KMS-11 (cell line): ENCODE results near the gene AFF1.

Experiments
- H2AFZ ChIP-seq: fragments of 200-600 bp; sonication (generic); 2 replicates; pipeline ENCODE4 v1.6.1; 2016; ENCODE audit warnings: antibody characterized with exemption, mixed run types, low read depth
- H3K27ac ChIP-seq: fragments of 200-600 bp; sonication (generic); 2 replicates; pipeline ENCODE4 v1.6.1; 2016; ENCODE audit warnings: mild to moderate bottlenecking, mixed run types
- H3K27me3 ChIP-seq: fragments of 200-600 bp; sonication (generic); 2 replicates; pipeline ENCODE4 v1.6.1; 2017; ENCODE audit warnings: mild to moderate bottlenecking, low read depth, mixed run types, moderate library complexity; ENCODE audit not compliant: insufficient read depth
- H3K36me3 ChIP-seq: fragments of 200-600 bp; sonication (generic); 2 replicates; pipeline ENCODE4 v1.6.1; 2017; ENCODE audit warnings: mild to moderate bottlenecking, mixed run types; ENCODE audit not compliant: insufficient read depth
- H3K4me1 ChIP-seq: fragments of 200-600 bp; sonication (generic); 2 replicates; pipeline ENCODE4 v1.6.1; 2016; ENCODE audit warnings: mild to moderate bottlenecking, low read depth, mixed run types; ENCODE audit not compliant: poor library complexity, severe bottlenecking
- H3K4me2 ChIP-seq: fragments of 200-600 bp; sonication (generic); 2 replicates; pipeline ENCODE4 v1.7.0; 2016; ENCODE audit warnings: mild to moderate bottlenecking, mixed run types
- H3K4me3 ChIP-seq: fragments of 200-600 bp; sonication (generic); IDR thresholded peaks from 2 replicates; pipeline ENCODE4 v1.6.1; 2017; ENCODE audit warnings: low read depth, low read length, mixed read lengths; ENCODE audit not compliant: insufficient read depth
- H3K79me2 ChIP-seq: fragments of 200-600 bp; sonication (generic); 2 replicates; pipeline ENCODE4 v1.6.1; 2016; ENCODE audit warnings: low read depth, mixed run types; ENCODE audit not compliant: insufficient read depth
- H3K9ac ChIP-seq: fragments of 200-600 bp; sonication (generic); 2 replicates; pipeline ENCODE4 v1.6.1; 2016; ENCODE audit warnings: mild to moderate bottlenecking, mixed run types
- H4K20me1 ChIP-seq: fragments of 200-600 bp; sonication (generic); 2 replicates; pipeline ENCODE4 v1.6.1; 2016; ENCODE audit warnings: mild to moderate bottlenecking, mixed run types; ENCODE audit not compliant: insufficient read depth
- TF ChIP-seq, protein P1 (sequence below): fragments of 200-600 bp; sonication (generic); conservative IDR thresholded peaks from 2 replicates; pipeline ENCODE4 v1.6.1; 2017; ENCODE audit warnings: low read depth, mild to moderate bottlenecking, antibody characterized with exemption, low read length, moderate library complexity, mixed read lengths

Gene AFF1

DNA sequence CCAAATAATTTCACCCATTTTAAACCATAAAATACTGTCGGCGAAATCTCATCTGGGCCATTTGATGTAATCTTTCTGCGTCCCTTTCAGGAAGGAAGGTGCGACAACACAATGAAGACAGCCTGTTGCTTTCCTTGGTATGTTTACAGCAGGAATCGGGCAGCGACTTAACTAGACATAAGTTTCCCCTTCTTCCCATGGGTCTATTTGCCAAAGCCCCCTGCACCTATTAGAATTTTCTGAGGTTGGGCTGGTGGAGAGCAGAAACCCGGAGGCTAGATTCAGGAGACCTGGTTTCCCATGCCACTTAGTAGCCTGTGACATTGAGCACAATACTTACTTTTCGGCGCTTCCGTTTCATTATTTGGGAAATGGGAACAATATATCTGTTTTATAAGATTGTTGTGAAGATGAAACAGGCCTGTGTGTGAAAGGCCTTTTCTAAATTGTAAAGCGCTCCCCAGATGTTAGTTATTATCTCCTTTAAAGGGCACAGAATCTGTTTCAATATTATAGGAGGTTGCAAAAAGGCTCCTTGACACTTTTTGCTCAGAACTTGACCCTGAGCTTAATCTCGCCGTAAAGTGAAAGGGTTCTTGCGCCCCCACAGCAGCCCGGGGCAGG lies 552 bp upstream of the AFF1 start:
- H4K20me1 ChIP-seq, result no peaks in the 10 kb centered on the region
- H3K79me2 ChIP-seq, result peaks cover 45% of the 10 kb centered on the region
- H3K9ac ChIP-seq, result peak overlapping the region; percentile 35; the same call in 1 of the 2 replicates
- H3K27me3 ChIP-seq, result no peaks in the 10 kb centered on the region
- H2AFZ ChIP-seq, result peak overlapping the region; percentile 48
- H3K4me3 ChIP-seq, result peak overlapping the region; percentile 87
- no peaks in the 10 kb centered on the region for H3K36me3 ChIP-seq
- TF ChIP-seq, protein P1, sequence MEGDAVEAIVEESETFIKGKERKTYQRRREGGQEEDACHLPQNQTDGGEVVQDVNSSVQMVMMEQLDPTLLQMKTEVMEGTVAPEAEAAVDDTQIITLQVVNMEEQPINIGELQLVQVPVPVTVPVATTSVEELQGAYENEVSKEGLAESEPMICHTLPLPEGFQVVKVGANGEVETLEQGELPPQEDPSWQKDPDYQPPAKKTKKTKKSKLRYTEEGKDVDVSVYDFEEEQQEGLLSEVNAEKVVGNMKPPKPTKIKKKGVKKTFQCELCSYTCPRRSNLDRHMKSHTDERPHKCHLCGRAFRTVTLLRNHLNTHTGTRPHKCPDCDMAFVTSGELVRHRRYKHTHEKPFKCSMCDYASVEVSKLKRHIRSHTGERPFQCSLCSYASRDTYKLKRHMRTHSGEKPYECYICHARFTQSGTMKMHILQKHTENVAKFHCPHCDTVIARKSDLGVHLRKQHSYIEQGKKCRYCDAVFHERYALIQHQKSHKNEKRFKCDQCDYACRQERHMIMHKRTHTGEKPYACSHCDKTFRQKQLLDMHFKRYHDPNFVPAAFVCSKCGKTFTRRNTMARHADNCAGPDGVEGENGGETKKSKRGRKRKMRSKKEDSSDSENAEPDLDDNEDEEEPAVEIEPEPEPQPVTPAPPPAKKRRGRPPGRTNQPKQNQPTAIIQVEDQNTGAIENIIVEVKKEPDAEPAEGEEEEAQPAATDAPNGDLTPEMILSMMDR, result no peak; the same call in 1 of the 2 replicates
- H3K27ac ChIP-seq, result peak overlapping the region; percentile 41
- H3K4me1 ChIP-seq, result peaks cover 38% of the 10 kb centered on the region
- peak overlapping the region; percentile 75 for H3K4me2 ChIP-seq

DNA sequence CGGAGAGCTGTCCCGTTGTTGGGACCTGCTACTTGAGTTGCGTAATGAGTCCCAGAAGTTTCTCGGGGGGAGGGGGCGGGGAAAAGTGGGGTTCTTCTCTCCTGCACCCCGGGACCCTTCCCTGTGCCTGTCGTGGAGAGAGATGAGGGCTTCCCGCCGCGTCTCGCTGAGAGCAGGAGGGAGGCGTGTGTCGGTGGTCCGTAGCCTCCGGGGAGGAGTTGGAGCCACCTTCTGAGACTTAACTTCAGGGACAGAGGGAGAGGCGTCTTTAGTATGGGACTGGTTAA lies 698 bp downstream of the AFF1 start:
- Histone ChIP-seq H3K79me2 (peaks cover 52% of the 10 kb centered on the region), H3K27me3 (no peaks in the 10 kb centered on the region)

DNA sequence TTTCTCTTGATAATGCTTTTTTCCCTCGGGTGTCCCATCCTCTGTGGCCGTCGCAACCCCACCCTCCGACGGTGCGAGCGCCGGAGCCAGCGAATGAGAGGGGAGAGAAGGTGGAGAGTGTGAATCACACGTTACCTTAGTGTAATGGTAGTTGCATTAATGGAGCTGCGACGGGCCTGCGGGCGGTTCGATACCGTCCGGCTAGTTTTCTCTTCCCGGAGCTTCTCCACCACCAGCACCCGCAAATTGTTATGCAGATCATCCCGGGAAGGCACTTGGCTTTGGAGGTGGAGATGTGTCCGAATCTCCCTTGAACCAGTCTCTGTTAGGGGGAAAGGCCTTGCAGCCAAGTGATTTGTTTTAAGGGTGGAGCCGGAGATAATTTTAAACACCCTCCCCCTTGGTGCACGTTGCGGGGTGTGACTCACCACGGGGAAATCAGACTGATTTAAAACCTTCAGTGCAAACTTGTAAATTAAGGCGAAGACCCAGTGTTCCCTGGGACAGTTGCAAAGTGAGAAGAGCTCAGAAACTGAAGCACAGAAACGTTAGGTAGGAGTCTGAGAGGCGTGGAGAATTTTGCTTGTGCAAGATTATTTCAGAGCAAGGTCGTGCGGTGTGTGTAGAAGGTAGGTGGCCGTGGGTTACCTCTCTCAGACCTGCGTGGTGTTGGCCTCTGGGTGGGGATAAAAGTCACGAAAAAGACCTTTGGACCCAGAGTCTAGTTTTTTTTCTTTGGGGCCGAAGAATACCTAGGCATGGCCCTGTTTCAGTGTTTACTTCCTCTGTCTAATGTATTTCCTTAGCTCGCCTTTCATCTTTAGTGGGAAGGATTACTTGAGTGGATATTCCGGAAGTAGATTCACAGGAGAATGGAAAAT lies 1.3 kb downstream of the AFF1 start:
- Histone ChIP-seq H3K36me3 (no peaks in the 10 kb centered on the region), H3K4me3 (peak overlapping the region; percentile 60), H4K20me1 (no peaks in the 10 kb centered on the region), H3K79me2 (peaks cover 58% of the 10 kb centered on the region), H3K4me2 (peak overlapping the region; percentile 61), H3K27ac (peak overlapping the region; percentile 86), H3K27me3 (no peaks in the 10 kb centered on the region), H2AFZ (peak overlapping the region; percentile 45), H3K9ac (peak overlapping the region; percentile 56), H3K4me1 (peaks cover 49% of the 10 kb centered on the region)
- TF ChIP-seq, protein P1, result no peak

More for the DNA sequence above, 698 bp downstream of the AFF1 start:
- no peaks in the 10 kb centered on the region for H3K36me3 ChIP-seq
- no peaks in the 10 kb centered on the region for H4K20me1 ChIP-seq
- H3K27ac ChIP-seq, result peak overlapping the region; percentile 86
- peak overlapping the region; percentile 61 for H3K4me2 ChIP-seq
- peak overlapping the region; percentile 60 for H3K4me3 ChIP-seq
- peak overlapping the region; percentile 56 for H3K9ac ChIP-seq
- peaks cover 49% of the 10 kb centered on the region for H3K4me1 ChIP-seq
- TF ChIP-seq, protein P1, result no peak
- peak overlapping the region; percentile 45 for H2AFZ ChIP-seq

DNA sequence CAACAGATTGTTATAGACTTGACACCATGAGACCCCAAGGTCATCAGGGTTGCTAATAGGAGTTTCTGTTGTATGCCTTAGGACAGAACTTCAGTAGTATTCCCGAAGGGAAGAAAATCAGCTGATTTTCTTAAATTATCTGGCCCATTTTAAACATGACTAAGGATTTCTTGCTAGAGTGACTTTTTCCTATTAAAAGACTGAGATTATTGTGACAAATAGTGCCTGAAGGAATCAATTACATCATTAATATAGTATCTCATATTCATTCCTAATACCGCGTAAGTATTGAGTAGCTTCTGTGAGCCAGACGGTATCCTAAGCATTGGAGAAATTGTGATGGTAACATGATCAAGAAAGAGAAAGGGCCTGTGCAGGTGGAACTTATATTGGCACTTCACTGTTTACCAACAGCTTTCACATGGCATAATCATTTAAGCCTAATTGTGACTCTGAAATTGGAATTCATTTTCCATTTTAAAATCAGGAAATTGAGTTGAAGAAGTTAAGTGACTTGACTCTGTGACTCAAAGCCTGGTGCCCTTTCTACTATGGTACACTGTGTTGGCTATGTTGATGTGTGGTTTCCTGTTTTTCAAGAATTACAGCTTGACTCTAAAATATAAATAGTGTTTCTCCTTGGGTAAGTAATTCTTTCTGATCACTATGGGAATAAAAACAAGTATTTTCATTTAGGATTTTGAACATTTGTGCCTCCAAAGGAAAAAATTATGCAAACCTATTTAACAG lies 4.1 kb downstream of the AFF1 start:
- H3K36me3 ChIP-seq, result no peaks in the 10 kb centered on the region
- peak overlapping the region; percentile 86 for H3K27ac ChIP-seq
- H3K4me2 ChIP-seq, result peak overlapping the region; percentile 61
- TF ChIP-seq, protein P1, result no peak
- peak overlapping the region; percentile 56; the same call in 1 of the 2 replicates for H3K9ac ChIP-seq
- H4K20me1 ChIP-seq, result no peaks in the 10 kb centered on the region
- no peak overlapping the region for H3K4me3 ChIP-seq
- no peaks in the 10 kb centered on the region for H3K27me3 ChIP-seq
- peaks cover 61% of the 10 kb centered on the region for H3K4me1 ChIP-seq
- H2AFZ ChIP-seq, result no peak overlapping the region
- H3K79me2 ChIP-seq, result peaks cover 77% of the 10 kb centered on the region
